NB4 (cell line): ENCODE results near the gene GPRC5B.

Experiments used
- DNase-seq: peaks from one replicate; pipeline ENCODE4 v3.0.0; 2010; ENCODE audit warnings: low read depth
- H3K4me3 ChIP-seq: one replicate; pipeline ENCODE4 v1.5.1; 2011; ENCODE audit warnings: mild to moderate bottlenecking, low read depth, low read length, moderate library complexity
- MYC ChIP-seq: IDR thresholded peaks from 2 replicates; pipeline ENCODE4 v1.6.1; 2011; ENCODE audit warnings: low read depth, low read length
- POLR2A ChIP-seq: IDR thresholded peaks from 2 replicates; pipeline ENCODE4 v1.6.1; 2011; ENCODE audit warnings: mild to moderate bottlenecking; ENCODE audit not compliant: insufficient read length; ENCODE audit errors: extremely low read depth
- TF ChIP-seq, protein P1 (sequence below): IDR thresholded peaks from one replicate; pipeline ENCODE4 v1.5.1; 2012; ENCODE audit warnings: low read depth, low read length
- TF ChIP-seq, protein P2 (sequence below): IDR thresholded peaks from 2 replicates; pipeline ENCODE4 v1.6.1; 2011; ENCODE audit warnings: low read depth, low read length

The GPRC5B gene

GRCh38 chr16:19823322-19823721 is 61.3 kb downstream of the GPRC5B start:
- TF ChIP-seq MYC (no peak), POLR2A (no peak)
- TF ChIP-seq, protein P1, sequence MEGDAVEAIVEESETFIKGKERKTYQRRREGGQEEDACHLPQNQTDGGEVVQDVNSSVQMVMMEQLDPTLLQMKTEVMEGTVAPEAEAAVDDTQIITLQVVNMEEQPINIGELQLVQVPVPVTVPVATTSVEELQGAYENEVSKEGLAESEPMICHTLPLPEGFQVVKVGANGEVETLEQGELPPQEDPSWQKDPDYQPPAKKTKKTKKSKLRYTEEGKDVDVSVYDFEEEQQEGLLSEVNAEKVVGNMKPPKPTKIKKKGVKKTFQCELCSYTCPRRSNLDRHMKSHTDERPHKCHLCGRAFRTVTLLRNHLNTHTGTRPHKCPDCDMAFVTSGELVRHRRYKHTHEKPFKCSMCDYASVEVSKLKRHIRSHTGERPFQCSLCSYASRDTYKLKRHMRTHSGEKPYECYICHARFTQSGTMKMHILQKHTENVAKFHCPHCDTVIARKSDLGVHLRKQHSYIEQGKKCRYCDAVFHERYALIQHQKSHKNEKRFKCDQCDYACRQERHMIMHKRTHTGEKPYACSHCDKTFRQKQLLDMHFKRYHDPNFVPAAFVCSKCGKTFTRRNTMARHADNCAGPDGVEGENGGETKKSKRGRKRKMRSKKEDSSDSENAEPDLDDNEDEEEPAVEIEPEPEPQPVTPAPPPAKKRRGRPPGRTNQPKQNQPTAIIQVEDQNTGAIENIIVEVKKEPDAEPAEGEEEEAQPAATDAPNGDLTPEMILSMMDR: no peak
- TF ChIP-seq, protein P2, sequence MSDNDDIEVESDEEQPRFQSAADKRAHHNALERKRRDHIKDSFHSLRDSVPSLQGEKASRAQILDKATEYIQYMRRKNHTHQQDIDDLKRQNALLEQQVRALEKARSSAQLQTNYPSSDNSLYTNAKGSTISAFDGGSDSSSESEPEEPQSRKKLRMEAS: no peak
- DNase-seq: no peak
- H3K4me3 ChIP-seq: no peak overlapping the region

DNA sequence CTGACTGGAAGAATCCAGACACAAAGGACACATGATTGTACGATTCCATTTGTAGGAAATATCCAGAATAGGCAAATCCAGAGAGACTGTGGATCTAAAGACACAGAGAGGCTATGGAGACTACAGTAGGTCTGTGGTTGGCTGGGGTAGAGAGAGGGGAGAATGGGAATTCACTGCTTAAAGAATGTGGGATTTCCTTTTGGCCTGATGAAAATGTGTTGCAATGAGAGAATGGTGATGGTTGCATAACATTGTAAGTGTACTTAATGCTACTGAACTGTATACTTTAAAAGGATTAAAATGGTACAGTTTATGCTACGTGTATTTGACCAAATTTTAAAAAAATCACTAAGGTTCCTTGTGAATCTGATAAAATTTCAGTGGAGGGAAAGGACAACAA is 62.1 kb downstream of the GPRC5B start:
- DNase-seq: peak; percentile 20
- no peak overlapping the region for H3K4me3 ChIP-seq
- TF ChIP-seq, protein P1: no peak
- TF ChIP-seq, protein P2: no peak
- TF ChIP-seq MYC (no peak), POLR2A (no peak)

DNA sequence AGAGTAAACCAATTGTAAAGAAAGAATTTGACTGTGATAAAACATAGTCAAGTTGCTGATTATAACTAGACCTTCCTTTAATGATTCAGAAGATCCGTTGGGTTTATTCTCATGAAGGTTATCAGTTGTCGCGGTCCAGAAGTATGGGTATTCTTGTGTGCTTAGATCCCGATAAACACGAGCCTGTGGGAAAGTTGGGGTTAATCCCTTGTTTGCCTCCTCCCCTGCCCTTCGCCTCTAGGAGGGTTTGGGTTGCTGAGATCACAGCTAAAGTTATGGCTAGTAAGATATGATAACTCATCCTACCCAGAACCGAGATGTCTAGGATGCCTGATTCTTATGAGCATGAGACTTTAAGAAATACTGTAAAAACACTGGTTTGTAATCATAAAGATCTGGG is 66.8 kb downstream of the GPRC5B start:
- DNase-seq: no peak

GRCh38 chr16:19817122-19817521 is 67.5 kb downstream of the GPRC5B start:
- TF ChIP-seq MYC: no peak
- TF ChIP-seq, protein P2: no peak
- no peak for TF ChIP-seq POLR2A
- TF ChIP-seq, protein P1: no peak
- no peak for DNase-seq
- H3K4me3 ChIP-seq: no peak overlapping the region

More for the DNA sequence above, 66.8 kb downstream of the GPRC5B start:
- H3K4me3 ChIP-seq: no peak overlapping the region
- TF ChIP-seq, protein P2: no peak
- no peak for TF ChIP-seq MYC
- TF ChIP-seq POLR2A: no peak
- TF ChIP-seq, protein P1: no peak

DNA sequence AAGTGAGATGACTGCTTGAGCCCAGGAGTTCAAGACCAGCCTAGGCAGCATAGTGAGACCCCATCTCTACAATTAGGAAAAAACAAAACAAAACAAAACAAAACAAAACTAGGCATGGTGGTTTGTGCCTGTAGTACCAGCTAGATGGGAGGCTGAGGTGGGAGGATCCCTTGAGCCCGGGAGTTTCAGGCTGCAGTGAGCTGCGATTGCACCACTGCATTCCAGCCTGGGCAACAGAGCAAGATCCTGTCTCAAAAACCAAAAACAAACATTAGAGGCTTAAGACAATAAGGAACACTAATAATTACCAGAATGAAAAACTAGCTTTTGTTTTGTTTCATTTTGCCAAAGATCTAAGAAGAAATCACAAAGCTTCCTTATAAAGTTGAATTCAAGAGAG is 69.2 kb downstream of the GPRC5B start:
- TF ChIP-seq, protein P2: no peak
- TF ChIP-seq MYC: no peak
- no peak for TF ChIP-seq POLR2A
- TF ChIP-seq, protein P1: no peak
- no peak overlapping the region for H3K4me3 ChIP-seq
- DNase-seq: no peak
